Bronchial epithelial cell (primary cell): ENCODE measurements around the gene HSH2D. TPM values are rescaled to one million over a fixed set of nuclear protein-coding genes. Genes with fewer than 3 reads are reported as not detected.

Experiments
- DNase-seq: peaks from one replicate; pipeline ENCODE4 v3.0.0-alpha.2; 2010; ENCODE audit warnings: low read depth
- FAIRE-seq: peaks from 2 replicates; lab custom pipeline; 2011; peaks lifted over from hg19 to GRCh38; lab: Jason Lieb, UNC
- H3K27me3 ChIP-seq: 2 replicates; pipeline ENCODE4 v1.5.1; 2011; ENCODE audit warnings: low read length; ENCODE audit not compliant: control insufficient read depth, insufficient read depth
- H3K36me3 ChIP-seq: 2 replicates; pipeline ENCODE4 v1.5.1; 2011; ENCODE audit warnings: low read length; ENCODE audit not compliant: control insufficient read depth, insufficient read depth
- H3K4me3 ChIP-seq: 2 replicates; pipeline ENCODE4 v1.5.1; 2011; ENCODE audit warnings: mild to moderate bottlenecking, low read depth, low read length, control low read depth
- total RNA-seq: library from RNA; depleted of rRNA; stranded (reverse); fragments of >200 nt; gene quantifications from 2 replicates; pipeline ENCODE4 v1.2.1, GENCODE V29; 2014
- TF ChIP-seq, protein P1 (sequence below): IDR thresholded peaks from 2 replicates; pipeline ENCODE4 v1.5.1; 2011; ENCODE audit warnings: mild to moderate bottlenecking, moderate library complexity, low read length, control low read depth, inconsistent platforms; ENCODE audit not compliant: insufficient read depth, severe bottlenecking

Gene HSH2D
- total RNA-seq, 1 donor from 2014 or later: 0.26 TPM

DNA sequence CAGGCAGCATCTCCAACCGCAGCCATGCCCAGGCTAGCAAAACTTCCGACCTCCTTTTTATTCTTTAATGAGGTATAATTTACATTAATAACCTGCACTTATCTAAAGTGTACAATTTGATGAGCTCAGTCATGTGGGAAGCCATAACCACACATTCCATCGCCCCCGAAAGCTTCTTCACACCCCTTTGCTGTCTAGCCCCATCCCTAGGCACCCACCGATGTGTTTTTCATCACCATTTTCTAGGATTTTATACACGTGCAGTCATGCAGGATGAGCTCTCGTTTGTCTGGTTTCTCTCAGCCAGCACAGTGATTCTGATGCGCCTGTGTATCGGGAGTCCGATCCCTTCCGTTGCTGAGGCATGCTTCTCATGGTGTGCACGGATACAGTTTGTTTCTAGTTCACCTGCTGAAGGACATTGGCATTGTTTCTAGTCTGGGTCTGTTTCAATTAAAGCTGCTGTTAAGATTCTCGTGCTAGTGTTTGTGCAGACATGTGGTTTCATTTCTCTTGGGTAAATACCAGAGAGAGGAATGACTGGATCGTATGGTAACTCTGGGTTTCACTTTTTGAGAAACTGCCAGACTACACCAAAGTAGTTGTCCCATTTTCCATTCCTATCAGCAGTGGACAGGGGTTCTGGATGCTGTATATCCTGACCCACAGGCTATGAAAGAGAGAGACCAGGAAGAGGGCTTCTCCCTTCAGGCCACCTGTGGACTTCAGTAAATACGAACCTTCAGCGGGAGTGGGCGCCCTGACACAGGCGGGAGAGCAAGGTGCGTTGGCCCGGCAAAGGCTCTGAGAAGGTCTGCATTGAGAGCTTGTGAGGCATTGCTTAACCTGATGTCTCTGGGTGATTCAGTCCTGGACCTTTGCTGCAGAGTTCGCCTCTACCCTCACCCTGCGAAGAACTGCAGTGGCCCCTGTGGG lies 59.1 kb downstream of the HSH2D start:
- Histone ChIP-seq H3K36me3 (peaks cover 27% of the 10 kb centered on the region), H3K27me3 (no peaks in the 10 kb centered on the region), H3K4me3 (no peak overlapping the region)
- TF ChIP-seq, protein P1, sequence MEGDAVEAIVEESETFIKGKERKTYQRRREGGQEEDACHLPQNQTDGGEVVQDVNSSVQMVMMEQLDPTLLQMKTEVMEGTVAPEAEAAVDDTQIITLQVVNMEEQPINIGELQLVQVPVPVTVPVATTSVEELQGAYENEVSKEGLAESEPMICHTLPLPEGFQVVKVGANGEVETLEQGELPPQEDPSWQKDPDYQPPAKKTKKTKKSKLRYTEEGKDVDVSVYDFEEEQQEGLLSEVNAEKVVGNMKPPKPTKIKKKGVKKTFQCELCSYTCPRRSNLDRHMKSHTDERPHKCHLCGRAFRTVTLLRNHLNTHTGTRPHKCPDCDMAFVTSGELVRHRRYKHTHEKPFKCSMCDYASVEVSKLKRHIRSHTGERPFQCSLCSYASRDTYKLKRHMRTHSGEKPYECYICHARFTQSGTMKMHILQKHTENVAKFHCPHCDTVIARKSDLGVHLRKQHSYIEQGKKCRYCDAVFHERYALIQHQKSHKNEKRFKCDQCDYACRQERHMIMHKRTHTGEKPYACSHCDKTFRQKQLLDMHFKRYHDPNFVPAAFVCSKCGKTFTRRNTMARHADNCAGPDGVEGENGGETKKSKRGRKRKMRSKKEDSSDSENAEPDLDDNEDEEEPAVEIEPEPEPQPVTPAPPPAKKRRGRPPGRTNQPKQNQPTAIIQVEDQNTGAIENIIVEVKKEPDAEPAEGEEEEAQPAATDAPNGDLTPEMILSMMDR: no peak
- FAIRE-seq (no peak), DNase-seq (no peak)

GRCh38 chr19:16203256-16204004 lies 59.9 kb downstream of the HSH2D start:
- no peak for FAIRE-seq
- peaks cover 31% of the 10 kb centered on the region for H3K36me3 ChIP-seq
- no peak overlapping the region for H3K4me3 ChIP-seq
- no peak for DNase-seq
- TF ChIP-seq, protein P1: no peak
- H3K27me3 ChIP-seq: no peaks in the 10 kb centered on the region

- no peak for FAIRE-seq
Measured at GRCh38 chr19:16204005-16204294, 60.5 kb downstream of the HSH2D start.

DNA sequence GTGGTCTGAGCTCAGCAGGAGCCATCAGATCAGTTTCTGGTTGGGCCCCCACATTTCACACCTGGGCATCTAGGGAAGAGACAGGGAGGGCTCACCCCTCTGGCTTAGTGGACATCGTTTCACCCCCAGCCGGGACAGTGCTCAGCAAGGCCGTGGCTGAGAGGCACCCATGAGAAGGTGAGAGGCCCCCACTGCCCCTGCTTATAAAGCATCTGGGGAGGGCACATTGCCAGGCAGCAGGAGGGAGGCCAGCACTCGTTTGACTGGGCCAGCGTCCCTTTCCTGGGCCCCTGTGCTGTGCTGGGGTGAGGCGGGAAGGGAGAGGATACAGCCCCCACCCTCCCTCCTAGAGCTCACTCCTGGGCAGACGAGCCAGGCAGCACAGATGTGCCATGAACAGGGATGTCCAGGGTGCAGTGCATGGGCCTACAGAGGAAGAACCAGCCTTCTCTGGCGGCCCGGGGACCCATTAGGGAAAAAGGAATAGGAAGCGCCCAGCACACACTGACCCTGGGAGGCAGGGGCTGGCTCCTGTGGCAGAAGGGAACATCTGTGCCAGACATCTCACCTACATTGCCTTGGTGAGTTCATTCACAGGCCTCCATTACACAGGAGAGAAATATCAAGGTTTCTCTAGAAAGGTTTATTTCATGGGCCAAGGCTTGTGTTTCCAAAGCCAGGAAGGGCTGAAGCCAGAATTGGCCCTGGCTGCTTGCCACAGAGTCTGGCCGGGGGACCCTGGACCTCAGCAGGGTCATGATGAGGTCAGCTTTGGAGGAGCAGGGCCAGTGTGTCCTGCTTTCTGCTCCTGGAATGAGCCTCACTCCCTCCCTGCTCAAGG lies 61.9 kb downstream of the HSH2D start:
- DNase-seq (no peak), FAIRE-seq (no peak)
- Histone ChIP-seq H3K36me3 (peaks cover 35% of the 10 kb centered on the region), H3K27me3 (no peaks in the 10 kb centered on the region), H3K4me3 (no peak overlapping the region)
- TF ChIP-seq, protein P1: no peak

More at GRCh38 chr19:16204005-16204294, 60.5 kb downstream of the HSH2D start:
- peaks cover 32% of the 10 kb centered on the region for H3K36me3 ChIP-seq
- no peaks in the 10 kb centered on the region for H3K27me3 ChIP-seq
- TF ChIP-seq, protein P1: no peak
- DNase-seq: no peak
- H3K4me3 ChIP-seq: no peak overlapping the region

GRCh38 chr19:16206046-16206605 lies 62.6 kb downstream of the HSH2D start:
- Histone ChIP-seq H3K4me3 (no peak overlapping the region), H3K27me3 (no peaks in the 10 kb centered on the region), H3K36me3 (peaks cover 35% of the 10 kb centered on the region)
- DNase-seq: no peak
- no peak for FAIRE-seq
- TF ChIP-seq, protein P1: no peak
